Mesenchymal stem cell (in vitro differentiated cells and primary cell): Measurements from ENCODE around the gene DDX18.

Experiments used
- DNase-seq: peaks from one replicate; pipeline ENCODE4 v3.0.0-alpha.2; 2013
- H2AFZ ChIP-seq: one replicate; pipeline ENCODE4 v1.6.1; 2013; ENCODE audit warnings: low read depth, mild to moderate bottlenecking, control low read depth, inconsistent platforms, low read length, moderate library complexity
- H2AK5ac ChIP-seq: 2 replicates; pipeline ENCODE4 v1.6.1; 2013; ENCODE audit warnings: low read length, moderate library complexity, mild to moderate bottlenecking, inconsistent platforms; ENCODE audit not compliant: severe bottlenecking
- H2BK120ac ChIP-seq: one replicate; pipeline ENCODE4 v1.6.1; 2013; ENCODE audit warnings: low read depth, mild to moderate bottlenecking, inconsistent platforms, low read length, moderate library complexity
- H2BK12ac ChIP-seq, 2 experiments: one replicate each; pipeline ENCODE4 v1.6.1; 2013; ENCODE audit warnings: inconsistent platforms in 2 of 2, low read length in 2 of 2, mild to moderate bottlenecking in 2 of 2, moderate library complexity in 2 of 2, control low read depth in 1 of 2
- H2BK15ac ChIP-seq: one replicate; pipeline ENCODE4 v1.6.1; 2013; ENCODE audit warnings: mild to moderate bottlenecking, low read depth, inconsistent platforms; ENCODE audit not compliant: poor library complexity, severe bottlenecking
- H2BK5ac ChIP-seq: 2 replicates; pipeline ENCODE4 v1.6.1; 2013; ENCODE audit warnings: low read depth, mild to moderate bottlenecking, low read length, control low read depth, inconsistent platforms; ENCODE audit not compliant: poor library complexity, severe bottlenecking
- H3K14ac ChIP-seq, 2 experiments: one replicate each; pipeline ENCODE4 v1.6.1; 2013; ENCODE audit warnings: inconsistent platforms in 2 of 2, low read length in 2 of 2, control low read depth in 1 of 2, mild to moderate bottlenecking in 1 of 2, moderate library complexity in 1 of 2
- H3K18ac ChIP-seq, 2 experiments: one replicate each; pipeline ENCODE4 v1.6.1; 2013; ENCODE audit warnings: inconsistent platforms in 2 of 2, low read length in 2 of 2, control low read depth in 1 of 2, low read depth in 1 of 2, mild to moderate bottlenecking in 1 of 2
- H3K23ac ChIP-seq, 2 experiments: one replicate each; pipeline ENCODE4 v1.6.1; 2013; ENCODE audit warnings: inconsistent platforms in 2 of 2, low read length in 2 of 2, mild to moderate bottlenecking in 2 of 2, moderate library complexity in 2 of 2, control low read depth in 1 of 2
- H3K27ac ChIP-seq: 2 replicates; pipeline ENCODE4 v1.5.1; 2013; ENCODE audit warnings: mild to moderate bottlenecking, moderate library complexity, low read length, control low read depth, inconsistent platforms; ENCODE audit not compliant: poor library complexity, severe bottlenecking
- H3K27me3 ChIP-seq, 2 experiments: 2 replicates each; pipeline versions ENCODE4 v1.6.1 to v1.7.0; 2013; ENCODE audit warnings: low read length in 2 of 2, mild to moderate bottlenecking in 2 of 2, moderate library complexity in 2 of 2, control low read depth in 1 of 2, inconsistent platforms in 1 of 2; ENCODE audit not compliant: control insufficient read depth in 1 of 2, insufficient read depth in 1 of 2
- H3K36me3 ChIP-seq, 2 experiments: 2 replicates each; pipeline versions ENCODE4 v1.6.1 to v1.7.0; 2013; ENCODE audit warnings: low read length in 2 of 2, control low read depth in 1 of 2, inconsistent platforms in 1 of 2, low read depth in 1 of 2, mild to moderate bottlenecking in 1 of 2; ENCODE audit not compliant: insufficient read depth in 2 of 2, control insufficient read depth in 1 of 2
- H3K4ac ChIP-seq, 2 experiments: one replicate each; pipeline ENCODE4 v1.6.1; 2013; ENCODE audit warnings: inconsistent platforms in 2 of 2, low read length in 2 of 2, mild to moderate bottlenecking in 2 of 2, moderate library complexity in 2 of 2, control low read depth in 1 of 2, low read depth in 1 of 2
- H3K4me1 ChIP-seq: 2 replicates; pipeline ENCODE4 v1.6.1; 2013; ENCODE audit warnings: low read depth, low read length, control low read depth; ENCODE audit not compliant: control insufficient read depth, insufficient read depth
- H3K4me2 ChIP-seq: 2 replicates; pipeline ENCODE4 v1.6.1; 2013; ENCODE audit warnings: low read length, mild to moderate bottlenecking, inconsistent platforms; ENCODE audit not compliant: poor library complexity, severe bottlenecking
- H3K4me3 ChIP-seq, 2 experiments: 2 replicates each; pipeline versions ENCODE4 v1.5.1 to v1.7.0; 2013; ENCODE audit warnings: low read length in 2 of 2, mild to moderate bottlenecking in 2 of 2, control low read depth in 1 of 2, low read depth in 1 of 2; ENCODE audit not compliant: insufficient read depth in 1 of 2
- H3K79me1 ChIP-seq: replicated peaks from 2 replicates; pipeline ENCODE4 v1.6.1; 2013; ENCODE audit warnings: mild to moderate bottlenecking, control low read depth, low read length, inconsistent platforms; ENCODE audit not compliant: poor library complexity, severe bottlenecking
- H3K9ac ChIP-seq: 2 replicates; pipeline ENCODE4 v1.7.0; 2013; ENCODE audit warnings: mild to moderate bottlenecking, low read length, moderate library complexity
- H3K9me3 ChIP-seq: 2 replicates; pipeline ENCODE4 v1.7.0; 2013; ENCODE audit warnings: mild to moderate bottlenecking, low read length; ENCODE audit not compliant: control insufficient read depth
- H4K8ac ChIP-seq: one replicate; pipeline ENCODE4 v1.6.1; 2013; ENCODE audit warnings: inconsistent platforms, mild to moderate bottlenecking, low read length, moderate library complexity
- H4K91ac ChIP-seq: one replicate; pipeline ENCODE4 v1.6.1; 2013; ENCODE audit warnings: mild to moderate bottlenecking, low read length, inconsistent platforms
- WGBS: methylation state at CpG from one replicate; pipeline ENCODE4 v1.1.7; 2013; ENCODE audit warnings: mixed read lengths; 5-methylcytosine and 5-hydroxymethylcytosine counted together

The DDX18 gene

DNA sequence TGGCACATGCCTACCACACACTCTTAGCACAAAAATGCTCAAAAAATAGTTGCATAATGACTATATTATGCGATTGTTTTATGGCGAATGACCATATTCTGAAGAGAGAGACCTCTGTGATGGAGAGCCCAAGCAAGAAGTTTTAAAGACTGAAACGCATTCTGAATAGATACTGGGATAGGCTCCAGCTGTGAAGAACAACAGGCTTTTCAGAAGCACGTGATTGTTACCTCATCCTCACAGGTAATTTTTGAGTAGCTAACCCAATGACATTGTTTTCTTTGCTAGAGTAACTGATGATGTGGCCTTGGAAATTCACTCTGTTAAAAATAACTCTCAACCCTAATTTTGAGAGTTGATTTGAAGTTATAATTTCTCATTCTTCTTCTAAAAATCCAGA is 2.0 kb upstream of the DDX18 start:
- no peak overlapping the region for H3K4me2 ChIP-seq
- H2BK15ac ChIP-seq, result no peak overlapping the region
- no peaks in the 10 kb centered on the region for H3K79me1 ChIP-seq
- no peak overlapping the region for H3K14ac ChIP-seq
- no peak overlapping the region for H3K4ac ChIP-seq
- H2BK5ac ChIP-seq, result no peak overlapping the region
- H2BK120ac ChIP-seq, result no peak overlapping the region
- no peaks in the 10 kb centered on the region for H3K27me3 ChIP-seq
- no peak overlapping the region for H3K27ac ChIP-seq
- whole genome bisulfite sequencing, result 63% methylated on average over 4 of the region's 4 CpGs
- no peaks in the 10 kb centered on the region for H3K9me3 ChIP-seq
- H2AFZ ChIP-seq, result no peak overlapping the region
- H3K9ac ChIP-seq, result no peak overlapping the region
- no peak overlapping the region for H3K4me3 ChIP-seq
- no peak overlapping the region for H3K23ac ChIP-seq
- no peak overlapping the region for H2AK5ac ChIP-seq
- no peak overlapping the region for H4K8ac ChIP-seq
- H3K36me3 ChIP-seq, result peaks cover 0 to 10% of the 10 kb centered on the region in 2 experiments
- no peak for DNase-seq
- no peak overlapping the region for H4K91ac ChIP-seq
- no peak overlapping the region for H3K18ac ChIP-seq
- H3K4me1 ChIP-seq, result no peaks in the 10 kb centered on the region
- H2BK12ac ChIP-seq, result no peak overlapping the region

DNA sequence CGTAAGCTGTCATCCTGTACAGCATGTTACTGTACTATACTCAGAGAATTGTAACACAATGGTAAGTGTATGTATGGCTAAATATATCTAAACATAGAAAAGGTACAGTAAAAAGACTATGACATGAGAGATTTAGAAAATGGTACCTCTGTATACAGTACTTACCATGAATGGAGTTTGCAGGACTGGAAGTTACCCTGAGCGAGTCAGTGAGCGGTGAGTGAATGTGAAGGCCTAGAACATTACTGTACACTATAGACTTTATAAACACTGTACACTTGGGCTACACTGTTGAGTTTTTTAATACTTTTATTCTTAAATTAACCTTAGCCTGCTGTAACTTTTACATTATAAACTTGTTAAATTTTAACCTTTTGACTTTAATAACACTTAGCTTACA is 1.5 kb downstream of the DDX18 start:
- H2BK15ac ChIP-seq, result no peak overlapping the region
- H3K9ac ChIP-seq, result peak overlapping the region; percentile 94
- H2BK120ac ChIP-seq, result no peak overlapping the region
- no peaks in the 10 kb centered on the region for H3K9me3 ChIP-seq
- no peak overlapping the region for H2AFZ ChIP-seq
- no peaks in the 10 kb centered on the region for H3K27me3 ChIP-seq
- no peak overlapping the region for H4K8ac ChIP-seq
- H2AK5ac ChIP-seq, result no peak overlapping the region
- H3K79me1 ChIP-seq, result peaks cover 7% of the 10 kb centered on the region
- H3K23ac ChIP-seq, result no peak overlapping the region
- peak overlapping the region in 1 of 2 experiments; percentile 90 for H3K4me3 ChIP-seq
- no peak overlapping the region for H2BK12ac ChIP-seq
- H3K4me2 ChIP-seq, result peak overlapping the region; percentile 50
- H3K27ac ChIP-seq, result no peak overlapping the region
- no peak overlapping the region for H3K4ac ChIP-seq
- no peak overlapping the region for H2BK5ac ChIP-seq
- peaks cover 9 to 45% of the 10 kb centered on the region in 2 experiments for H3K36me3 ChIP-seq
- no peaks in the 10 kb centered on the region for H3K4me1 ChIP-seq
- H3K14ac ChIP-seq, result no peak overlapping the region
- no CpG with 5 or more reads among the region's 3 CpGs for WGBS
- H3K18ac ChIP-seq, result no peak overlapping the region
- peak; percentile 29 for DNase-seq
- H4K91ac ChIP-seq, result no peak overlapping the region

- no peaks in the 10 kb centered on the region for H3K9me3 ChIP-seq
- no peak overlapping the region for H2BK120ac ChIP-seq
- H3K14ac ChIP-seq, result no peak overlapping the region
- H3K27me3 ChIP-seq, result no peaks in the 10 kb centered on the region
- no peak overlapping the region for H3K23ac ChIP-seq
- no peak overlapping the region for H4K91ac ChIP-seq
- no peak for DNase-seq
- H2BK5ac ChIP-seq, result no peak overlapping the region
- 100% methylated on average over 2 of the region's 3 CpGs for WGBS
- no peak overlapping the region for H3K4ac ChIP-seq
- no peak overlapping the region for H3K18ac ChIP-seq
- no peak overlapping the region for H2BK12ac ChIP-seq
- H4K8ac ChIP-seq, result no peak overlapping the region
- peaks cover 14 to 75% of the 10 kb centered on the region in 2 experiments for H3K36me3 ChIP-seq
- H3K9ac ChIP-seq, result no peak overlapping the region
- H3K4me1 ChIP-seq, result no peaks in the 10 kb centered on the region
- H2BK15ac ChIP-seq, result no peak overlapping the region
- H2AK5ac ChIP-seq, result no peak overlapping the region
- no peak overlapping the region for H3K27ac ChIP-seq
- H2AFZ ChIP-seq, result no peak overlapping the region
- no peak overlapping the region for H3K4me3 ChIP-seq
- no peak overlapping the region for H3K4me2 ChIP-seq
- peaks cover 7% of the 10 kb centered on the region for H3K79me1 ChIP-seq
Observed at GRCh38 chr2:117818921-117819320, 4.4 kb downstream of the DDX18 start.

- H2BK15ac ChIP-seq, result no peak overlapping the region
- no peak overlapping the region for H3K4me3 ChIP-seq
- no peak overlapping the region for H4K8ac ChIP-seq
- no peak overlapping the region for H2BK120ac ChIP-seq
- peaks cover 2% of the 10 kb centered on the region for H3K4me1 ChIP-seq
- WGBS, result no CpG with 5 or more reads among the region's 1 CpG
- H2AK5ac ChIP-seq, result no peak overlapping the region
- no peaks in the 10 kb centered on the region for H3K9me3 ChIP-seq
- no peaks in the 10 kb centered on the region for H3K27me3 ChIP-seq
- peaks cover 14 to 90% of the 10 kb centered on the region in 2 experiments for H3K36me3 ChIP-seq
- DNase-seq, result no peak
- H3K4ac ChIP-seq, result no peak overlapping the region
- H3K23ac ChIP-seq, result no peak overlapping the region
- H3K18ac ChIP-seq, result no peak overlapping the region
- H3K4me2 ChIP-seq, result no peak overlapping the region
- no peak overlapping the region for H3K9ac ChIP-seq
- H3K14ac ChIP-seq, result no peak overlapping the region
- no peak overlapping the region for H2BK5ac ChIP-seq
- H2BK12ac ChIP-seq, result no peak overlapping the region
- no peak overlapping the region for H2AFZ ChIP-seq
- peaks cover 7% of the 10 kb centered on the region for H3K79me1 ChIP-seq
- no peak overlapping the region for H3K27ac ChIP-seq
- no peak overlapping the region for H4K91ac ChIP-seq
Observed at GRCh38 chr2:117820444-117820843, 6.0 kb downstream of the DDX18 start.
